Left renal cortex interstitium (tissue), 4 donors: ENCODE results near the gene TRAPPC6A. TPM values are rescaled to one million over a fixed set of nuclear protein-coding genes. Genes with fewer than 3 reads are reported as not detected.

Source experiments
- polyA plus RNA-seq, 4 donors: library from polyadenylated mRNA; unstranded; fragments of 120-200 nt; gene quantifications; one replicate each; pipeline ENCODE4 v1.2.1, GENCODE V29; 2013; ENCODE audit not compliant: insufficient read length in 4 of 4

Gene TRAPPC6A
- polyA plus RNA-seq, 4 donors, result 32.7 to 51.4 (median 44.5) TPM

Other genes with a start within 250 kb of the TRAPPC6A start
- gene APOC4, start 236.0 kb downstream of the TRAPPC6A start, polyA plus RNA-seq, result under 1 TPM in 1 of 4 donors, not detected in 3; 0.51 TPM
- 10 to 100 TPM in 2 of 4 donors, 1 to 10 TPM in 2; 5.5 to 21.4 (median 8.5) TPM for gene APOC2, start 232.2 kb downstream of the TRAPPC6A start, polyA plus RNA-seq
- 100 to 1,000 TPM; 112 to 140 (median 116) TPM for gene CLPTM1, start 222.9 kb downstream of the TRAPPC6A start, polyA plus RNA-seq
- 1 to 10 TPM; 4.0 to 7.4 (median 6.8) TPM for gene RELB, start 176.8 kb downstream of the TRAPPC6A start, polyA plus RNA-seq
- 10 to 100 TPM; 56.3 to 89.1 (median 73.0) TPM for gene CLASRP, start 139.2 kb downstream of the TRAPPC6A start, polyA plus RNA-seq
- 1 to 10 TPM in 3 of 4 donors, under 1 TPM in 1; 0.35 to 2.3 (median 1.6) TPM for gene ZNF296, start 101.8 kb downstream of the TRAPPC6A start, polyA plus RNA-seq
- 10 to 100 TPM; 19.2 to 25.0 (median 22.6) TPM for gene GEMIN7, start 99.0 kb downstream of the TRAPPC6A start, polyA plus RNA-seq
- gene PPP1R37, start 85.1 kb downstream of the TRAPPC6A start, polyA plus RNA-seq, result 10 to 100 TPM; 19.4 to 36.6 (median 32.4) TPM
- gene NKPD1, start 17.3 kb downstream of the TRAPPC6A start, polyA plus RNA-seq, result under 1 TPM; 0.13 to 0.39 (median 0.20) TPM
- gene BLOC1S3, start 547 bp upstream of the TRAPPC6A start, polyA plus RNA-seq, result 10 to 100 TPM in 3 of 4 donors, 1 to 10 TPM in 1; 7.9 to 13.0 (median 10.5) TPM
- 10 to 100 TPM in 2 of 4 donors, 1 to 10 TPM in 2; 7.8 to 15.3 (median 10.6) TPM for gene EXOC3L2, start 67.2 kb upstream of the TRAPPC6A start, polyA plus RNA-seq
- gene MARK4, start 73.0 kb upstream of the TRAPPC6A start, polyA plus RNA-seq, result 10 to 100 TPM; 34.4 to 41.7 (median 41.1) TPM
- under 1 TPM; 0.29 to 0.88 (median 0.57) TPM for gene CKM, start 144.6 kb upstream of the TRAPPC6A start, polyA plus RNA-seq
- gene KLC3, start 162.5 kb upstream of the TRAPPC6A start, polyA plus RNA-seq, result 1 to 10 TPM in 3 of 4 donors, under 1 TPM in 1; 0.93 to 2.5 (median 1.9) TPM
- 10 to 100 TPM; 31.8 to 44.1 (median 36.8) TPM for gene ERCC2, start 192.3 kb upstream of the TRAPPC6A start, polyA plus RNA-seq
- gene PPP1R13L, start 226.8 kb upstream of the TRAPPC6A start, polyA plus RNA-seq, result 10 to 100 TPM in 2 of 4 donors, 1 to 10 TPM in 2; 7.5 to 16.5 (median 9.7) TPM
- gene POLR1G, start 228.4 kb upstream of the TRAPPC6A start, polyA plus RNA-seq, result 1 to 10 TPM; 3.2 to 5.3 (median 4.1) TPM
- 10 to 100 TPM; 69.2 to 98.2 (median 91.8) TPM for gene ERCC1, start 245.7 kb upstream of the TRAPPC6A start, polyA plus RNA-seq